DND-41 (cell line): Measurements from ENCODE around the gene MATN1.
"Not testable (repeated sequence)": the region's sequence is repeated elsewhere in the genome, so short reads cannot be mapped to it uniquely, and the experiment has no call there.

ENCODE experiments used
- ATAC-seq: fragments of 200-7000 bp; cut with Tn5 transposase; 3 replicates; pipeline ENCODE4 v1.9.1; 2021; ENCODE audit warnings: low read depth; ENCODE audit not compliant: insufficient read depth
- DNase-seq: peaks from one replicate; pipeline ENCODE4 v3.0.0-alpha.2; 2020
- H2AFZ ChIP-seq: 2 replicates; pipeline ENCODE4 v1.6.0; 2012; ENCODE audit warnings: low read depth, low read length
- H3K27ac ChIP-seq: 2 replicates; pipeline ENCODE4 v1.5.1; 2012; ENCODE audit warnings: low read length, inconsistent platforms
- H3K27me3 ChIP-seq: fragments of 200-600 bp; sonication (generic); 2 replicates; pipeline ENCODE4 v1.6.0; 2012; ENCODE audit warnings: low read length, mild to moderate bottlenecking, inconsistent platforms; ENCODE audit not compliant: insufficient read depth, poor library complexity
- H3K36me3 ChIP-seq: 2 replicates; pipeline ENCODE4 v1.5.1; 2012; ENCODE audit warnings: low read length, inconsistent platforms; ENCODE audit not compliant: insufficient read depth
- H3K4me1 ChIP-seq: 2 replicates; pipeline ENCODE4 v1.5.1; 2012; ENCODE audit warnings: mild to moderate bottlenecking, low read length; ENCODE audit not compliant: insufficient read depth
- H3K4me2 ChIP-seq: 2 replicates; pipeline ENCODE4 v1.6.0; 2012; ENCODE audit warnings: mild to moderate bottlenecking, moderate library complexity, low read length, inconsistent platforms; ENCODE audit not compliant: insufficient read depth
- H3K4me3 ChIP-seq, 2 experiments: fragments of 200-600 bp in 1 of 2; shearing (Covaris generic) in 1 of 2; 2 replicates each; pipeline ENCODE4 v1.5.1; 2012 to 2016; ENCODE audit warnings: inconsistent platforms in 2 of 2, low read length in 2 of 2, mild to moderate bottlenecking in 2 of 2, low read depth in 1 of 2, moderate library complexity in 1 of 2
- H3K79me2 ChIP-seq: 2 replicates; pipeline ENCODE4 v1.6.0; 2012; ENCODE audit warnings: low read length, inconsistent platforms; ENCODE audit not compliant: insufficient read depth
- H3K9ac ChIP-seq: 2 replicates; pipeline ENCODE4 v1.6.0; 2012; ENCODE audit warnings: low read depth, mild to moderate bottlenecking, inconsistent platforms, low read length, moderate library complexity
- H3K9me3 ChIP-seq: 2 replicates; pipeline ENCODE4 v1.5.1; 2012; ENCODE audit warnings: low read length, moderate library complexity, mild to moderate bottlenecking, inconsistent platforms; ENCODE audit not compliant: insufficient read depth, severe bottlenecking
- H4K20me1 ChIP-seq: 2 replicates; pipeline ENCODE4 v1.6.0; 2012; ENCODE audit warnings: low read length; ENCODE audit not compliant: insufficient read depth
- EZH2 ChIP-seq: IDR thresholded peaks from 3 replicates; pipeline ENCODE4 v1.6.1; 2012; ENCODE audit warnings: borderline replicate concordance, low read depth, mild to moderate bottlenecking, moderate library complexity, low read length, inconsistent platforms; ENCODE audit not compliant: severe bottlenecking
- TF ChIP-seq, protein P1 (sequence below): IDR thresholded peaks from 2 replicates; pipeline ENCODE4 v1.5.1; 2012; ENCODE audit warnings: borderline replicate concordance, low read length, moderate library complexity, mild to moderate bottlenecking; ENCODE audit not compliant: poor library complexity, severe bottlenecking; ENCODE audit errors: extremely low read depth

Gene MATN1

DNA sequence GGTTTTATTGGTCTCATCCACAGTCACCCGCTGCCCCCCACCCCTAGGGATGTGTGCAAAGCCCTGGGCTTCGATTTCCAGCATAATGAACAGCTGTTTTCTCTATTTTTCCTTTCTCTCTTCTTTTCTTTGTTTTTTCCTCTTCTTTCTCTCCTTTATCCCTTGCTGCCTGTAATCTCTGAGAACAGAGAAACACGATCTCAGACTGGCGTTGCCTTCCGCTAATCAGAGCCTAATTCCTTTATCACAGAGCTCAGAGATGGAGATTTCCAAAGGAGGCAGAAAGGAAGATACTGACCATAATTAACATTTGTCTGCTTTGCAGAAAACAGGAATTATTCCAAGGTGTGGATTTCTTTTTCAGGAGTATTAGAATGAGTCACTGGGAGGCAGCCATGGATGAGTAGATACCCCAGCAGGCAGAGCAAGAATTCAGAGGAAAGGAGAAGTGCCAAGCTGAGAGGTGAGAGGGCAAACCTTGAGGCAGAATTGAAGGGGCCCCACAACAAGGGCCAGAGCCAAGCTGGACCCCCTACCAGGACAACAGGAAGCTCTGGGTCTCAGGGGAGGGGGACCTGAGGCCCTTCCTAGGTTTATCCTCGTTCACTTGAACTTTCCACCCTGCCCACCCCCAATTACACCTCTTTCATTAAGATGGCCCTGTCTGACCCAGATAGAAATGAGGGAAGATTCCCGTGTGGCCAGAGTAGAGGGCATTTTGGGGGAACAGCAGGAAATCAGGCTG lies 33.3 kb downstream of the MATN1 start:
- H3K4me1 ChIP-seq, result no peaks in the 10 kb centered on the region
- no peak for DNase-seq
- ATAC-seq, result no peak
- no peaks in the 10 kb centered on the region for H3K36me3 ChIP-seq
- H3K4me2 ChIP-seq, result no peak overlapping the region
- H4K20me1 ChIP-seq, result no peaks in the 10 kb centered on the region; the same call in 1 of the 2 replicates
- no peak overlapping the region for H3K9ac ChIP-seq
- no peak overlapping the region for H3K27ac ChIP-seq
- no peaks in the 10 kb centered on the region for H3K9me3 ChIP-seq
- no peaks in the 10 kb centered on the region for H3K79me2 ChIP-seq
- no peak overlapping the region for H2AFZ ChIP-seq
- no peak overlapping the region for H3K4me3 ChIP-seq
- H3K27me3 ChIP-seq, result peaks cover 18% of the 10 kb centered on the region
- TF ChIP-seq EZH2, result no peak
- TF ChIP-seq, protein P1, sequence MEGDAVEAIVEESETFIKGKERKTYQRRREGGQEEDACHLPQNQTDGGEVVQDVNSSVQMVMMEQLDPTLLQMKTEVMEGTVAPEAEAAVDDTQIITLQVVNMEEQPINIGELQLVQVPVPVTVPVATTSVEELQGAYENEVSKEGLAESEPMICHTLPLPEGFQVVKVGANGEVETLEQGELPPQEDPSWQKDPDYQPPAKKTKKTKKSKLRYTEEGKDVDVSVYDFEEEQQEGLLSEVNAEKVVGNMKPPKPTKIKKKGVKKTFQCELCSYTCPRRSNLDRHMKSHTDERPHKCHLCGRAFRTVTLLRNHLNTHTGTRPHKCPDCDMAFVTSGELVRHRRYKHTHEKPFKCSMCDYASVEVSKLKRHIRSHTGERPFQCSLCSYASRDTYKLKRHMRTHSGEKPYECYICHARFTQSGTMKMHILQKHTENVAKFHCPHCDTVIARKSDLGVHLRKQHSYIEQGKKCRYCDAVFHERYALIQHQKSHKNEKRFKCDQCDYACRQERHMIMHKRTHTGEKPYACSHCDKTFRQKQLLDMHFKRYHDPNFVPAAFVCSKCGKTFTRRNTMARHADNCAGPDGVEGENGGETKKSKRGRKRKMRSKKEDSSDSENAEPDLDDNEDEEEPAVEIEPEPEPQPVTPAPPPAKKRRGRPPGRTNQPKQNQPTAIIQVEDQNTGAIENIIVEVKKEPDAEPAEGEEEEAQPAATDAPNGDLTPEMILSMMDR, result no peak

DNA sequence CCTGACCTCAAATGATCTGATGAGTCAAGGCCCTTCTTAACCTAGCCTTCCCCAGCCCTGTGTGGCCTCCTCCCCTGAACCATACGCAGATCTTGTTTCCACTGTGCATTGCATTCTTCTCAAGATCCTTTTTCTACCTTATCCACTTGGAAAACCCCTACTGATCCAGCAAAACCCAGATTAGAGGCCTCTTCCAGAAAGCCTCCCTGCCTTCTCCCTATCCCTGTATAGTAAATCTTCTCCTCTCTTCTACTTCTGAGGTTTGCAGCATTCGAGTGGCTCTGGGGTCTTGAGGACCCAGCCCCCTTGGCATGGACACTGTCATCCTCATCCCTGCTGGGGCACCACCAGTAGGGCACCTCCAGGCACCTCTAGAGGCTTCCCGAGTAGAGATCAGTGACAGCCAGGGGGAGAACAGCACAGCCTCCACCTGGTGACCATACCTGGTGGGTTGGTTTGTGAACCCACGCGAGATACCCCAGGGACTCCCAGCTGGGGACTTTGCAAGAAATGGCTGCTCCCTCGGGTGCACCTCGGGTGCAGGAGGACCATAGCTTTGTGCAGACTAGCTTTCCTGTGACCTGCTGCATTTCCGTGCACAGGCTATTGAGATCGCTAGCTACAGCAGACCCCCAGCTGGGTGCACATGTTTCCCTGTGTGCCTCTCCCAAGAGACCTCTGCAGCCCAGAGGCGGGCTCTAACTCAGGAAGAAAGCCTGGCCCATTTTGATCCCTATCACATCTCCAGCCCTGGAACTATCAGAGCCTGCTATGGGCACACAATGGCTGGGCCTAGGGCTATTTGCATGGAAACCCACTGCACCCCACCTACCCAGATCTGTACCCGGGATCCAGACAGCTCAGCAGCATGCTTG lies 34.2 kb downstream of the MATN1 start:
- no peak overlapping the region for H3K4me3 ChIP-seq
- H3K4me2 ChIP-seq, result no peak overlapping the region
- TF ChIP-seq, protein P1, result no peak
- TF ChIP-seq EZH2, result no peak
- H3K9ac ChIP-seq, result no peak overlapping the region
- DNase-seq (no peak), ATAC-seq (no peak)
- H3K79me2 ChIP-seq, result no peaks in the 10 kb centered on the region
- no peaks in the 10 kb centered on the region for H3K36me3 ChIP-seq
- H3K27ac ChIP-seq, result no peak overlapping the region
- H2AFZ ChIP-seq, result no peak overlapping the region
- H3K9me3 ChIP-seq, result no peaks in the 10 kb centered on the region
- H3K4me1 ChIP-seq, result no peaks in the 10 kb centered on the region
- H3K27me3 ChIP-seq, result peaks cover 14% of the 10 kb centered on the region
- H4K20me1 ChIP-seq, result no peaks in the 10 kb centered on the region; the same call in 1 of the 2 replicates

DNA sequence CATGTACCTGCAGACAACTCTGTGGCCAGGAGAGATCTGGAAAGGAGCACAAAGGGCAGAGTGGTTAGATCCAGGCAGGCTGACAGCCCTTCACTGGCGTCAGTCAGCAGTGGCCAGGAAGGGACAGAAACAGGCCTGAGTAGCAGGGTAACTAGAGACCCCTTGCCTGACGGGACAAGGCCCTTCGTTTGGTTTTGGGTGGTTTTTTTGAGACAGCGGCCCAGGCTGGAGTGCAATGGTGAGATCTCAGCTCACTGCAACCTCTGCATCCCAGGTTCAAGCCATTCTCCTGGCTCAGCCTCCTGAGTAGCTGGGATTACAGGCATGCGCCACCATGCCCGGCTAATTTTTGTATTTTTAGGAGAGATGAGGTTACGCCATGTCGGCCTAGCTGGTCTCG lies 34.9 kb downstream of the MATN1 start:
- not testable (repeated sequence) for ATAC-seq, H3K9ac ChIP-seq, H3K4me3 ChIP-seq, H2AFZ ChIP-seq, H3K79me2 ChIP-seq, DNase-seq, H3K36me3 ChIP-seq, H3K4me2 ChIP-seq, H3K4me1 ChIP-seq, H4K20me1 ChIP-seq, H3K9me3 ChIP-seq, H3K27ac ChIP-seq
- H3K27me3 ChIP-seq, result peaks cover 14% of the 10 kb centered on the region

DNA sequence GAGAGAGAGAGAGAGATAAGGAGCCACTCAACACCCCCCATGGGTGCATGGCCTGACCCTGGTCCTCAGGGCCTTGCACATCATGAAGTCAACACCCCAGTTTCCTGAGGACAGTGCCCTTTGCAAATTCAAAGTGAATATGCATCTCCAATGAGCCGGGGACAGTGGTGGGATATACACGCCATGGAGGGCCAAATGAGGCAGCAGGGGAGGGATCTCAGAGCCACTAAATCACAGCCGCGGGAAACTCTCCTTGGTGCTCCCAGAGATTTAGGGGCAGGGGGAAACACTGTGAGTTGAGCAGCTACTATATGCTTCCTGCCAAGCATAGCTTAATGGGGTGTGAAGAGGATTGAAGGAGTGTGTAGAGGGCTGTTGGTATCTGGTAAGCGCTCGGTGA lies 35.5 kb downstream of the MATN1 start:
- Histone ChIP-seq H3K27ac (no peak overlapping the region), H3K36me3 (no peaks in the 10 kb centered on the region), H2AFZ (no peak overlapping the region), H3K27me3 (peaks cover 14% of the 10 kb centered on the region), H3K9me3 (no peaks in the 10 kb centered on the region), H4K20me1 (no peaks in the 10 kb centered on the region; the same call in 1 of the 2 replicates), H3K4me1 (no peaks in the 10 kb centered on the region), H3K9ac (no peak overlapping the region), H3K79me2 (no peaks in the 10 kb centered on the region), H3K4me3 (no peak overlapping the region), H3K4me2 (no peak overlapping the region)
- DNase-seq (no peak), ATAC-seq (no peak)
- no peak for TF ChIP-seq EZH2
- TF ChIP-seq, protein P1, result no peak
